Subcutaneous adipose tissue (tissue), 4 donors: ENCODE data around the gene BTF3. TPM values are rescaled to one million over a fixed set of nuclear protein-coding genes. Genes with fewer than 3 reads are reported as not detected.

Experiments used
- total RNA-seq, 4 donors: library from RNA; depleted of rRNA; stranded (reverse); fragments of >200 nt; gene quantifications; one replicate each; pipeline ENCODE4 v1.1.0, GENCODE V29; 2016
- TF ChIP-seq, protein P1 (sequence below): fragments of 450-650 bp; IDR thresholded peaks from one replicate; pipeline ENCODE4 v1.5.1; 2016; ENCODE audit warnings: low read depth, mild to moderate bottlenecking, control low read depth, antibody characterized with exemption, moderate library complexity

The BTF3 gene
- total RNA-seq, 4 donors from 2014 or later: 429 to 545 (median 461) TPM

DNA sequence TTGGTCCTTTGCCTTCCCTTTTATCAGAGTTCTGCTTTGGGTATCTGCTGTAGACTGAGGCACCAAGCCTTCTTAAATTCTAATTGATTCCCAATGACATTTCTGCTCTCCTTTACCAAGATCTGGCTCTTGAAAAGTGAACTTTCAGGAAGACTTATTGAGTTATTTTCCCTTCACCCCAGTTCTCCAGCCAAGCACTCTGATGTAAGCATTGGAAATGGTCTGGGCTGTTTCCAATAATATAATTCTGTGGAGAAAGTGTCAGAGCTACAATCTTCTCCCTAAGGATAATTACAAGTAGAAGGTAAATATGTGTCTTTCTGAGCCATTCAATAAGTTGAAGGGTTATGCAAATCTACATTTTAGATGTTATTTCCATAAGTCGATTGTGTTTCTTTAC lies 30.8 kb downstream of the BTF3 start:
- TF ChIP-seq, protein P1, sequence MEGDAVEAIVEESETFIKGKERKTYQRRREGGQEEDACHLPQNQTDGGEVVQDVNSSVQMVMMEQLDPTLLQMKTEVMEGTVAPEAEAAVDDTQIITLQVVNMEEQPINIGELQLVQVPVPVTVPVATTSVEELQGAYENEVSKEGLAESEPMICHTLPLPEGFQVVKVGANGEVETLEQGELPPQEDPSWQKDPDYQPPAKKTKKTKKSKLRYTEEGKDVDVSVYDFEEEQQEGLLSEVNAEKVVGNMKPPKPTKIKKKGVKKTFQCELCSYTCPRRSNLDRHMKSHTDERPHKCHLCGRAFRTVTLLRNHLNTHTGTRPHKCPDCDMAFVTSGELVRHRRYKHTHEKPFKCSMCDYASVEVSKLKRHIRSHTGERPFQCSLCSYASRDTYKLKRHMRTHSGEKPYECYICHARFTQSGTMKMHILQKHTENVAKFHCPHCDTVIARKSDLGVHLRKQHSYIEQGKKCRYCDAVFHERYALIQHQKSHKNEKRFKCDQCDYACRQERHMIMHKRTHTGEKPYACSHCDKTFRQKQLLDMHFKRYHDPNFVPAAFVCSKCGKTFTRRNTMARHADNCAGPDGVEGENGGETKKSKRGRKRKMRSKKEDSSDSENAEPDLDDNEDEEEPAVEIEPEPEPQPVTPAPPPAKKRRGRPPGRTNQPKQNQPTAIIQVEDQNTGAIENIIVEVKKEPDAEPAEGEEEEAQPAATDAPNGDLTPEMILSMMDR: no peak

DNA sequence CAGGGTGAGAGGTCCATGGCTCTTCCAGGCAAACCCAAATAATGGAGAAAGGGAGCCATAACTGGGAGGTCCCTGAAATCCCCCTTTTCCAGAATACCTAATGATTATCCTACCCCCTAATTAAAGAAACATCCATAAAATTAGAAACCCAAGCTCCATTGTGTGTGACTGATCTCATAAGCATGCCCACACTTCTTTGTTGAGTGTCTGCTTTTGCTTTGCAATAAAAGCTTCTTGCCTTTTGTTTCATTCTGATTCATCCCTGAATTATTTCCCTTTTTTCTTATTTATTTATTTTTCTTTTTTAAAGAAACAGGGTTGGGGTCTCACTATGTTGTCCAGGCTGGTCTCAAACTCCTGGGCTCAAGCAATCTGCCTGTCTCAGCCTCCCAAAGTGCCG lies 33.1 kb downstream of the BTF3 start:
- TF ChIP-seq, protein P1: no peak

DNA sequence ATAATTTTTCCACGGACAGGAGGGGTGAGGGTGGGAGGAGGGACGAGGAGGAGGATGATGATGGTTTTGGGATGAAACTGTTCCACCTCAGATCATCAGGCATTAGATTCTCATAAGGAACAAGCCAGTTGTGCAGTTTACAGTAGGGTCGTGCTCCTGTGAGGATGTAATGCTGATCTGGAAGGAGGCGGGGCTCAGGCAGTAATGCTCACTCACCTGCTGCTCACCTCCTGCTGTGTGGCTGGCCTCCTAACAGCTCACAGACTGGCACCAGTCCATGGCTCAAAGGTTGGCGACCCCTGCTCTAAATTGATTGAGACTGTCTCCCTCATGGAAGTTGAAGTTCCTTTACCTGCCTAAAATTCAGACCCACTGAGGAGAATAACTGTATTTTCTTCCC lies 34.0 kb downstream of the BTF3 start:
- TF ChIP-seq, protein P1: no peak

DNA sequence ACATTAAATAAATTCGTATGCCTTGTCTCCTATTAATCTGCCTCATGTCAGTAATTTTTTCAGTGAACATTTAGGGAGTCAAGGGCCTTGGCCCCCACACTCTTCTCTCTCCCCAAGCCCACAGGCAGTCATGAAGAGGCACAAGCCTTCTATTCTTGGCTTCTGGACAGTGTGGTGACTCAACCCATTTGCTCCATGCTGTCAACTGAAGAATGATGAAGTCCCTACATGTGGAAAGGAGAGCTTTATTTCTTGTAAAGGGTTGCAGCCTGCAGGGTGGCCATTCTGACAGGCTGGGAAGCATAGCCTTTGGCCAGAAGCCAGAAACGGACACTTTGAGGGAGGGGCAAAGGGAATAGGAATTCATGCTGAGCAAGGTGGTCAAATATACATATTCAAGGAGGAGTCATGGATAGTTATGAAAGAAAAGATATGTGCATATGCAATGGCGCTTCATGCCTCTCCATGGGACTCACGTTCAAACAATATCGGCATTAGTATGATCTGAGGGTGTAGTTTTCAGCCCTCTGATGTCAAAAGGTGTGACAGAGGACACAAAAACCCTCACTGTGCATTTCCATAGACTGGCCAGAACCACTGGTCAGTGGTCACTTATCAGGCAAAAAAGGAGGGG lies 35.9 kb downstream of the BTF3 start:
- TF ChIP-seq, protein P1: no peak

DNA sequence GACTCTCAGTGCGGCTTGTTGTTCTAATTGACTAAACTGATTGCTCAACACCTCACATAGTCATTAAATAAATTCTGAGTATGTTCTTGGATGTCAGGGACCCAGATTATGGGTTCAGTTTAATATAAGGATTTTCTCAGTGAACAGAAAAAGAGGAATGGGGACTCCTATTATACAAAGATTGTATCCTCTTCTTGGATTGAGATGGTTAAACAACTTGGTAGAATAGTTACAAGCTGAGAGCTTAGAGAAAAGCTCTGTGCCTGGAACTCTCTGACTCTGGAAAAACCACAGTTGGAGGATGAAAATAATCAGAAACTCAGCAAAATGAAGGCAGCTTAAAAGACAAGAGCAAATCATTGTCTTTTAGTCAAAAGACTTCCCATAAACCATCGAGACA lies 36.7 kb downstream of the BTF3 start:
- TF ChIP-seq, protein P1: no peak

DNA sequence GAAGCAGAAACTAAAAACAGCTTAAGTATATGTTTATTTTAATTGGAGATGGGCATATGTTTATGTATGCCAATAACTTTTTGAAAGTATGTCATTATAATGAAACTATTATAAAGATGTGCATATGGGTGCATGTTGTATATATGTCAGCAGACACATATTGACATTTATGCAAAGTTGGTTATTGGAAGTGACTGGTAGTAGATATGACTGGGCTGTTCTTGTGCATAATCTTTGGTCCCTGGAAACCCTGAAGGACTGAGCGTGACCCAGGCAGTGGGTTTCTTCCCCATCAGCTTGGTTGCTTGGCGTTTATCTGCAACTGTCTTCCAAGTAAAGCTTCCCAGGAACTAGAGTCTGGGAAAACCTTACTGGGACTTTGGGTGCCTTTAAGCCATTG lies 41.5 kb downstream of the BTF3 start:
- TF ChIP-seq, protein P1: no peak

DNA sequence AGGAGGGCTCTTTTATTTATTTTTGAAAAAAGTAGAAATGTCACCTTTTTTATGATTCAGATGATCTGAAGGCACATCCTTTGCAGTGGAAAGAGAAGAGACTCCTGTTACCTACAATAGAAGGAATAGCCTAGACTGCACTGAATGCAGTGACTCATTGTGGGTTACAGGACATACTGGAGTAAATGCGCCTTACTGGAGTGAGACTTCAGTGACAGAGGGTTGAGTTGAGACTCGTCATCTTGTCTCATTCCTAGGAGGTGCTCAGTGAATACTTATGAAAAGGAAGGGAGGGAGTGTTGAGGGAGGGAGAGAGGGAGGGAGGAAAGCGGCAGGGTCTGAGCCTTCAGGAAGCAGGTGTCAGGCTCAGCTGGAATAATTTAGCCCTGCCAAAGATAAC lies 42.0 kb downstream of the BTF3 start:
- TF ChIP-seq, protein P1: no peak
